Activated naive CD4-positive, alpha-beta T cell treated with anti-CD3 and anti-CD28 coated beads for 36 hours (primary cell): Measurements from ENCODE around the gene EIF4E1B. TPM values are rescaled to one million over a fixed set of nuclear protein-coding genes. Genes with fewer than 3 reads are reported as not detected.

Experiments used
- CTCF ChIA-PET: fragments of 350-600 bp; sonication (Branson Sonifier 250); formaldehyde crosslinking; loops from one replicate; lab custom pipeline; 2021; ENCODE audit warnings: antibody characterized with exemption; lab: Charles Lee
- DNase-seq: peaks from one replicate; pipeline ENCODE4 v3.0.0-alpha.2; 2020
- H3K27ac Mint-ChIP-seq: one replicate; pipeline ENCODE4 v1.8.0; 2021; ENCODE audit warnings: mild to moderate bottlenecking, mixed read lengths
- H3K27me3 Mint-ChIP-seq: one replicate; pipeline ENCODE4 v1.8.0; 2021; ENCODE audit warnings: low read depth, mixed read lengths
- H3K36me3 Mint-ChIP-seq: one replicate; pipeline ENCODE4 v1.8.0; 2021; ENCODE audit warnings: low read depth, mixed read lengths
- H3K4me1 Mint-ChIP-seq: one replicate; pipeline ENCODE4 v1.8.0; 2021; ENCODE audit warnings: low read depth, mixed read lengths
- H3K4me3 Mint-ChIP-seq: one replicate; pipeline ENCODE4 v1.8.0; 2021; ENCODE audit warnings: mild to moderate bottlenecking, moderate library complexity, mixed read lengths
- H3K9me3 Mint-ChIP-seq: one replicate; pipeline ENCODE4 v1.8.0; 2021; ENCODE audit warnings: mixed read lengths
- intact Hi-C: fragments of 100-400 bp; cut with micrococcal nuclease; formaldehyde crosslinking; loops from one replicate; pipeline ENCODE4 v1.15.1; 2023
- total RNA-seq, 2 experiments: library from RNA; stranded (reverse); gene quantifications; one replicate each; pipeline ENCODE4 v1.2.3, GENCODE V29; 2021

EIF4E1B gene
- total RNA-seq, 2 experiments from 2014 or later, result not detected

- Mint-ChIP-seq H3K4me3 (no peak overlapping the region), H3K9me3 (no peaks in the 10 kb centered on the region), H3K36me3 (no peaks in the 10 kb centered on the region), H3K27ac (no peak overlapping the region), H3K27me3 (peaks cover 29% of the 10 kb centered on the region), H3K4me1 (no peaks in the 10 kb centered on the region)
- intact Hi-C loops, result no loop called here
- DNase-seq, result no peak
- CTCF ChIA-PET, result interaction anchor here (0.5 to 1.0 kb wide), 3 partner anchors 15 to 1211 kb away, joined by 3 to 4 read pairs (median 4); no protein-coding TSS in a partner anchor
Measured at GRCh38 chr5:176675676-176676360, 45.3 kb downstream of the EIF4E1B start.

GRCh38 chr5:176676361-176676824, 45.9 kb downstream of the EIF4E1B start:
- no peak overlapping the region for H3K27ac Mint-ChIP-seq
- no peaks in the 10 kb centered on the region for H3K9me3 Mint-ChIP-seq
- H3K27me3 Mint-ChIP-seq, result peaks cover 27% of the 10 kb centered on the region
- no peak overlapping the region for H3K4me3 Mint-ChIP-seq
- H3K4me1 Mint-ChIP-seq, result no peaks in the 10 kb centered on the region
- DNase-seq, result no peak
- no peaks in the 10 kb centered on the region for H3K36me3 Mint-ChIP-seq
- CTCF ChIA-PET, result interaction anchor here (1.0 kb wide), 1 partner anchor 15 kb away, joined by 4 read pairs; no protein-coding TSS in a partner anchor
- intact Hi-C loops, result no loop called here

GRCh38 chr5:176677209-176677939, 46.9 kb downstream of the EIF4E1B start:
- CTCF ChIA-PET, result interaction anchor here (1.3 kb wide), 1 partner anchor 17 kb away, joined by 3 read pairs; no protein-coding TSS in a partner anchor

GRCh38 chr5:176678584-176678983, 48.1 kb downstream of the EIF4E1B start:
- Mint-ChIP-seq H3K4me1 (no peaks in the 10 kb centered on the region), H3K27me3 (peaks cover 41% of the 10 kb centered on the region), H3K9me3 (no peaks in the 10 kb centered on the region), H3K4me3 (no peak overlapping the region), H3K36me3 (no peaks in the 10 kb centered on the region), H3K27ac (no peak overlapping the region)
- DNase-seq, result no peak
- CTCF ChIA-PET, result interaction anchor here (1.3 kb wide), 1 partner anchor 18 kb away, joined by 3 read pairs; no protein-coding TSS in a partner anchor
- intact Hi-C loops, result no loop called here

More at GRCh38 chr5:176677209-176677939, 46.9 kb downstream of the EIF4E1B start:
- intact Hi-C loops, result no loop called here
- H3K27ac Mint-ChIP-seq, result no peak overlapping the region
- H3K4me1 Mint-ChIP-seq, result no peaks in the 10 kb centered on the region
- H3K9me3 Mint-ChIP-seq, result no peaks in the 10 kb centered on the region
- no peak overlapping the region for H3K4me3 Mint-ChIP-seq
- peaks cover 34% of the 10 kb centered on the region for H3K27me3 Mint-ChIP-seq
- DNase-seq, result no peak
- no peaks in the 10 kb centered on the region for H3K36me3 Mint-ChIP-seq

GRCh38 chr5:176679365-176680225, 49.1 kb downstream of the EIF4E1B start:
- no peaks in the 10 kb centered on the region for H3K36me3 Mint-ChIP-seq
- DNase-seq, result no peak
- no peak overlapping the region for H3K27ac Mint-ChIP-seq
- CTCF ChIA-PET, result interaction anchor here (0.6 to 1.7 kb wide), 2 partner anchors 19 to 312 kb away, joined by 3 to 4 read pairs; no protein-coding TSS in a partner anchor
- no peaks in the 10 kb centered on the region for H3K9me3 Mint-ChIP-seq
- peaks cover 45% of the 10 kb centered on the region for H3K27me3 Mint-ChIP-seq
- intact Hi-C loops, result no loop called here
- H3K4me3 Mint-ChIP-seq, result no peak overlapping the region
- no peaks in the 10 kb centered on the region for H3K4me1 Mint-ChIP-seq

- Mint-ChIP-seq H3K4me3 (no peak overlapping the region), H3K27me3 (peaks cover 47% of the 10 kb centered on the region), H3K4me1 (no peaks in the 10 kb centered on the region), H3K9me3 (peaks cover 2% of the 10 kb centered on the region), H3K36me3 (no peaks in the 10 kb centered on the region), H3K27ac (no peak overlapping the region)
- no peak for DNase-seq
- CTCF ChIA-PET, result interaction anchor here (0.6 to 1.7 kb wide), 2 partner anchors 20 to 313 kb away, joined by 3 to 4 read pairs; no protein-coding TSS in a partner anchor
- intact Hi-C loops, result no loop called here
Measured at GRCh38 chr5:176680226-176680563, 49.7 kb downstream of the EIF4E1B start.

GRCh38 chr5:176682016-176682531, 51.6 kb downstream of the EIF4E1B start:
- no peaks in the 10 kb centered on the region for H3K36me3 Mint-ChIP-seq
- no peak for DNase-seq
- no peak overlapping the region for H3K4me3 Mint-ChIP-seq
- CTCF ChIA-PET, result interaction anchor here (2.7 kb wide), 1 partner anchor 21 kb away, joined by 12 read pairs; no protein-coding TSS in a partner anchor
- intact Hi-C loops, result no loop called here
- H3K4me1 Mint-ChIP-seq, result no peaks in the 10 kb centered on the region
- peaks cover 48% of the 10 kb centered on the region for H3K27me3 Mint-ChIP-seq
- H3K27ac Mint-ChIP-seq, result no peak overlapping the region
- peaks cover 3% of the 10 kb centered on the region for H3K9me3 Mint-ChIP-seq

GRCh38 chr5:176685010-176685409, 54.5 kb downstream of the EIF4E1B start:
- CTCF ChIA-PET, result no interaction called here
- Mint-ChIP-seq H3K36me3 (no peaks in the 10 kb centered on the region), H3K27ac (no peak overlapping the region), H3K4me3 (no peak overlapping the region), H3K4me1 (no peaks in the 10 kb centered on the region), H3K27me3 (peaks cover 37% of the 10 kb centered on the region), H3K9me3 (peaks cover 5% of the 10 kb centered on the region)
- intact Hi-C loops, result no loop called here
- DNase-seq, result no peak

GRCh38 chr5:176687247-176687646, 56.8 kb downstream of the EIF4E1B start:
- Mint-ChIP-seq H3K27me3 (peaks cover 37% of the 10 kb centered on the region), H3K4me3 (no peak overlapping the region), H3K4me1 (no peaks in the 10 kb centered on the region), H3K9me3 (peaks cover 5% of the 10 kb centered on the region), H3K27ac (no peak overlapping the region), H3K36me3 (no peaks in the 10 kb centered on the region)
- no peak for DNase-seq
- intact Hi-C loops, result no loop called here
- CTCF ChIA-PET, result interaction anchor here (0.6 kb wide), 1 partner anchor 25 kb away, joined by 3 read pairs; no protein-coding TSS in a partner anchor

- no peaks in the 10 kb centered on the region for H3K36me3 Mint-ChIP-seq
- H3K9me3 Mint-ChIP-seq, result peaks cover 5% of the 10 kb centered on the region
- intact Hi-C loops, result no loop called here
- H3K27me3 Mint-ChIP-seq, result peaks cover 34% of the 10 kb centered on the region
- CTCF ChIA-PET, result interaction anchor here (0.6 kb wide), 1 partner anchor 25 kb away, joined by 3 read pairs; no protein-coding TSS in a partner anchor
- no peaks in the 10 kb centered on the region for H3K4me1 Mint-ChIP-seq
- no peak overlapping the region for H3K4me3 Mint-ChIP-seq
- H3K27ac Mint-ChIP-seq, result no peak overlapping the region
- no peak for DNase-seq
Measured at GRCh38 chr5:176687881-176688280, 57.4 kb downstream of the EIF4E1B start.

GRCh38 chr5:176690911-176691310, 60.4 kb downstream of the EIF4E1B start:
- Mint-ChIP-seq H3K4me1 (no peaks in the 10 kb centered on the region), H3K27ac (no peak overlapping the region), H3K4me3 (no peak overlapping the region), H3K36me3 (no peaks in the 10 kb centered on the region), H3K27me3 (peaks cover 39% of the 10 kb centered on the region), H3K9me3 (peaks cover 2% of the 10 kb centered on the region)
- intact Hi-C loops, result no loop called here
- no peak for DNase-seq
- CTCF ChIA-PET, result no interaction called here
